HG03571 (cell line): Measurements from ENCODE around the gene MLXIP.
A peak's percentile ranks its signal among the peaks of the same experiment; 100 is the strongest.
"Not testable (repeated sequence)": the region's sequence is repeated elsewhere in the genome, so short reads cannot be mapped to it uniquely, and the experiment has no call there.

Experiments used
- ATAC-seq: cut with Tn5 transposase; IDR thresholded peaks from one replicate; pipeline ENCODE4 v1.9.1; 2021; ENCODE audit not compliant: unreplicated experiment

Gene MLXIP

GRCh38 chr12:122054842-122055520, 23.6 kb upstream of the MLXIP start:
- ATAC-seq: no peak

GRCh38 chr12:122056406-122056805, 22.1 kb upstream of the MLXIP start:
- ATAC-seq: not testable (repeated sequence)

- no peak for ATAC-seq
These were observed 21.4 kb upstream of the MLXIP start for GRCh38 chr12:122057007-122057735.

- ATAC-seq: no peak
These were observed 20.8 kb upstream of the MLXIP start for GRCh38 chr12:122057769-122058168.

- no peak for ATAC-seq
These were observed 19.9 kb upstream of the MLXIP start for GRCh38 chr12:122058549-122059149.

GRCh38 chr12:122059203-122059960, 19.2 kb upstream of the MLXIP start:
- ATAC-seq: no peak

GRCh38 chr12:122060081-122060501, 18.5 kb upstream of the MLXIP start:
- no peak for ATAC-seq

GRCh38 chr12:122061253-122061652, 17.3 kb upstream of the MLXIP start:
- ATAC-seq: no peak

- ATAC-seq: no peak
These were observed 15.5 kb upstream of the MLXIP start for GRCh38 chr12:122062832-122063693.

- no peak for ATAC-seq
These were observed 14.9 kb upstream of the MLXIP start for GRCh38 chr12:122063694-122064024.

- no peak for ATAC-seq
These were observed 14.4 kb upstream of the MLXIP start for GRCh38 chr12:122064025-122064777.

- no peak for ATAC-seq
These were observed 13.6 kb upstream of the MLXIP start for GRCh38 chr12:122064780-122065588.

- ATAC-seq: no peak
These were observed 11.0 kb upstream of the MLXIP start for GRCh38 chr12:122067548-122067947.

- peak; percentile 83 for ATAC-seq
These were observed 10.6 kb upstream of the MLXIP start for GRCh38 chr12:122067966-122068365.

GRCh38 chr12:122072031-122072970, 6.3 kb upstream of the MLXIP start:
- ATAC-seq: no peak

GRCh38 chr12:122073815-122074214, 4.7 kb upstream of the MLXIP start:
- no peak for ATAC-seq

- ATAC-seq: no peak
These were observed 1.6 kb upstream of the MLXIP start for GRCh38 chr12:122076743-122077495.
